Fibroblast of skin of scalp (primary cell): ENCODE measurements around the gene TMEM229B.
"Not testable (repeated sequence)": the region's sequence is repeated elsewhere in the genome, so short reads cannot be mapped to it uniquely, and the experiment has no call there.

ENCODE experiments used
- DNase-seq: peaks from one replicate; pipeline ENCODE4 v3.0.0-alpha.2; 2013

Gene TMEM229B

GRCh38 chr14:67451667-67452066 is 36.9 kb downstream of the TMEM229B start:
- DNase-seq: not testable (repeated sequence)

DNA sequence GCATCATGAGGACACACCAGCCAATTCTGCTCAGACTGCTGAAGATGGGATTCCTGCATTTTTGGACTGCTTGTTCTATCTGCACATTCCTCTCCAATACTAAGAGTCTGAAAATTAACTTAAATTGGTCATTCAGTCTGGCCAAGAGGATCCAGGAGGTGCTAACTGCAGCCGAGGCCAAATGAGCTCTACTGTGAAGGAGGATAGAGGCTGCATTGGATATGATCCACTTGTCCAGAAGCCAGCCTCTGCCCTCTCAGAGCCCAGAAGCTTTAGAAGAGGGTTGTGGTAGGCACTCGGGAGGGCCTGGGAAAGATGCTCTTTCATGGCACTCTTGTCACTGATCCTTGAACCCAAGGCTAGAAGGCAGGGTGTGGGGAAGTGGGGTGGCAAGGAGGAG is 39.4 kb downstream of the TMEM229B start:
- no peak for DNase-seq

DNA sequence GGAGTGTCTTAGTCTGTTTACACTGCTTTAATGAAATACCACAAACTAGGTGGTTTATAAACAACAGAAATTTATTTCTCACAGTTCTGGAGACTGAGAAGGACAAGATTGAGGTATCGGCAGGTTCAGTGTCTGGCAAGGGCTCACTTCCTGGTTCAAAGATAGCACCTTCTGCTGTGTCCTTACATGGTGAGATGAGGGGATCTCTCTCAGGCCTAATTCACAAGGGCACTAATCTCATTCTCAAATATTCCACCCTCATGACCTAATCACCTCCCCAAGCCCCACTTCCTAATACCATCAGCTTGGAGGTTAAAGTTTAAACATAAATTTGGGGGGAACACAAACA is 41.5 kb downstream of the TMEM229B start:
- DNase-seq: no peak

DNA sequence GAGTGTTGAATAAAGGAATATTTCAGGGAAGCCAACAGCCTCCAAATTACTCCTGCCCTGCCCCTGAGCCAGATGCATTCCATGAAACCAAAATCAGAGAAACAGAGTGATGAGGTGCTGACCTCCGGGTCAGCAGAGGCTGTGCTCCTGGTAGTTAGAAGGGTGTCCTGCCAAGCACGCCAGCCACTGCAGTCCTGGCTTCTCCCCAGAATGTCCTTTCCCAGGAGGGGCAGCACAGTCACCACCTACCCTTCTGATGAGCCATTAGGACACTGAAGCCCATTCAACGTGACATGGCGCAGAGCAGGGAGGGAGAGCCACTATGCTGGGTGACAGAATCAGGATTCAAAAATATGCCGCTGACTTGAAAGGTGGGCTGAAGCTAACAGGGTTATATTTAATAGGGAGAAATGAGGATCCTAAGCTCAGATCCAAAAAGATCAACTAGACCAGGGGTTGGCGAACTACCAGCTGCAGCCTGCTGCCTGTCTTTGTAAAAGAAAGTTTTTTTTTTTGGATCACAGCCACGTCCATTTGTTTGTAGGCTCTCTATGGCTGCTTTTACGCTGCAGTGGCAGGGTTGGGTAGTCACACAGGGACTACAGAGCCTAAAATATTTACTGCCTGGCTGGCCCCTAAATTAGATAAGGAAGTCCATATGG is 42.0 kb downstream of the TMEM229B start:
- no peak for DNase-seq

DNA sequence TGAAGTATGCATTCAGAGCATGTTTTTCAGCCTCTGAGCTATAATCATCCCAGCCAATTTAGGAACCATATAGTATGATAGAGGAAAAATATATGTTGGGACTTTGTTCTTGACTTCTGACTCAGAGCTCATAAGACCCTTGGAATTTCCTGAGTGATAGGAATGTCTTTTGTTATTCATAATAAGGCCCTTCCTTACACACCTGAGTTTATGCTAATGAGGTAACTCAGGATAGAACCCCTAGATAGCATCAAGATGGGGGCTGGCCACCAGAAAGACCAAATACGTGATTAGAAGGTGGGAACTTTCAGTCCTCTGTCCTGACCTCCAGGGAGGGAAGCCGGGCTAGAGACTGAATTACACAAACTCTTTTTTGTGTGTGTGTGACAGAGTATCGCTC is 44.1 kb downstream of the TMEM229B start:
- DNase-seq: no peak

DNA sequence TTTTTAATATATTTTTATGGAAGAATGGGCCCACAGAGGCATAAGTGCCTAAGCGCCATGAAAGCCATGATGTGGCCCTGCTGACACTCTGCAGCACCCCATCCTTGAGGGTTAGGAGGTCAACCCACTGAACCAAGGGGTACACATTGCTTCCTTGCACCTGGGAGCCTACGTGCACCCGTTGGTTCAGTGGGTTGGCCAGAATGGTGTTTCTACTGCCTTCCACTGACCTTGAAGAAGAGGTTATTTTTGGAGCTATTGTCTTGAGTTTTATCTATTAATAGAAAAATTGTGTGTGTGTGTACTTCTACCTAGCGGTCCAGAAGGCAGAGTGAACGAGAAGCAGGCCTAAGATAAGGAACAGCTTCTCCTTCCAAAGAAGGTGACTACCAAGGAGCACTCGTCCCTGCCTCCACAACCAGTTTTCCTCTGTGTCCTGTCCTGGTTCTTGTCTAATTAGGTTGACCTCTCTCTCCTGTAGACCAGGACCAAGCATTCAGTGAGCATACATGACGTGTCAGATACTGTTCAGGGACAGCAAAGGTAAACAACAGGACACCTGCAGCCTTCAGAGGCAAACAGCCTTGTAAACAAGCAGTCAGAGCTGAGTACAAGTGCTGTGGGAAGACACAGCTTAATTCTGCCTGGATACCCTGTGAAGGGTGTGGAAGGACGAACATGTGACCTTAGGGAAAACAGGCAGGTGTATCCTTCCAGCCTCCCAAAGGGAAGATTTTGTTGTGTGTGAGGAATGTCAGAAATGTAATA is 46.2 kb downstream of the TMEM229B start:
- no peak for DNase-seq

DNA sequence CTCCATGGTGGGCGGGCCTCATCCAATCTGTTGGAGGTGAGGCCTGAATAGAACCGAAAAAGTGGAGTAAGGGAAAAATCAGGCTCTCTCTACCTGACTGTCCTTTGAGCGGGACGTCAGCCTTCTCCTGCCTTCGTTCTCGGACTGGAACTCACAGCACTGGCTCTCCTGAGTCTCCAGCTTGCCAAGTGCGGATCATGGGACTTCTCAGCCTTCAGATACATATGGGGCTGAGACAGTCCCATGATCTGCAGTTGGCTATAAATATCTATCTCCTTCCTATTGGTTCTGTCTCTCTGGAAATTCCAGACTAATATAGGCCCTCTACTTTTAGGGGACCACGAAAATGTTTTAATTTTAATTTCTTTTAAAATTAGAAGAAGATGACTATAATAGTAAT is 46.8 kb downstream of the TMEM229B start:
- DNase-seq: no peak

GRCh38 chr14:67441256-67441655 is 47.3 kb downstream of the TMEM229B start:
- no peak for DNase-seq

DNA sequence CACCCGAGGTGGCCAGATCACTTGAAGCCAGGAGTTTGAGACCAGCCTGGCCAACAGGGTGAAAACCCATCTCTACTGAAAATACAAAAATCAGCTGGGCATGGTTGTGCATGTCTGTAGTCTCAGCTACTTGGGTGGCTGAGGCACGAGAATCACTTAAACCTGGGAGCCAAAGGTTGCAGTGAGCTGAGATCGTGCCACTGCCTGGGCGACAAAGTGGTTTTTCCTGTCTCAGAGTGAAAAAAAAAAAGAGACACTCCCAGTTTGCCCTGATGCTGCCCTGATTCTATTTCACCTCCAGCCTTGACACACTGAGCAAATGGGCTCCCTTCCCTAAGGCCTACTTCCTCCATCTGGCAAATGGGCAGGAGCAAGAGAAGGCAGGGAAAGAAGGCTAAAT is 48.0 kb downstream of the TMEM229B start:
- no peak for DNase-seq

GRCh38 chr14:67438969-67439368 is 49.6 kb downstream of the TMEM229B start:
- DNase-seq: no peak

DNA sequence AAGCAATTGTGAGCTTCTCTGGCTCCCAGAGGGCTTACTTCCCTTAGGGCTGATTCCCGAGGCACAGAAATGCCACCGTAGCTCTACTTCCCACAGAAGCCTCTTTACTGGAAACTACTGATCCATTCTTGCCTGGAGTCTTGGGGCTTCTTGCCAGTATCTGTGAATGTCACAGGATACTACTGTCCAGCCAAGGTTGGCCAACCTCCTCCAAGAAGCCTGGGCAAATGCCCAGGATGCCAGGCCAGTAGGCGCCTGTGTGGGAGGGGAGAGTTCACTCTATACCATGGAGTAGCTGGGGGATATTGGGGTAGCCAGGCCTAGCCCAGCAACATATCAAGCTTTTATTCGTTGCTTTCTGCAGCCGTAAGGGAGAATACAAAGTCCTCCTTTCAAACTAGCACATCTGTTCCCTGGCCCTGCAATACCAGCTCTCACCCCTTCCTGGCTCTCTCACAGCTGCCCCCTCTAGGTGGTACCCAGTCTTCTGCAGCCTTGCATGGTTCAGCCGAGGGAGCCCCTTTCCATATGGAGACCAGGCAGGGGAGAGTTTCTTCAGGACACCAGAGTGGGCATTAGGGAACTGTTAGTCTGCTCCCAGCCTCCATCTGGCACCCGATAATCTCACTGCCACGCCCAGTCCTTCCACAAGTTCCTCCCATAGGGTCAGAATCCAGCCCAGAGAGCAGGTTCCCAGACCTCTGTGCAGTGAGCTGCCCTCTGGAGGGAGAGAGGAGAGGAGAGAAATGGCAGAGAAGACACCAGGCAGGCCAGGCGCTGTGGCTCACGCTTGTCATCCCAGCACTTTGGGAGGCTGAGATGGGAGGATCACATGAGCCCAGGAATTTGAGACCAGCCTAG is 52.3 kb downstream of the TMEM229B start:
- DNase-seq: no peak

DNA sequence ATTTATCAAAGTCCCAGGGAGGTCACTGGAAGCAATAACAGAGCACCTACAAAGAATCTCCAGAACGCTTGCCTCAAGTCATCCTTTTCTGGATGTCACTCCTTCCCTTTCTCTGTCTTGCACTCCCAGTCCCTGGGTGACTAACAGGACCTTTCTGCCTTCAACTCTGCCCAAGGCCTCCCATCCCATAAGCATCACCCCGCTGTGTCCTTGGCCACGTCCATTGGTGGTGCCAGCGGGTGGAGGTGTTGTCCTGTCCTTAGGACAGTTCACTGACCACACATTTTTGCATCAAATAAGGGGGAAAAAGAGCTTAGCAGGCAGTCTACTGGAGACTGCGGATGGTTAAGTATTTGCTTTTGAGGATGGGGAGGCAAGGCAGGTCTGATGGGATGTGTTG is 52.9 kb downstream of the TMEM229B start:
- DNase-seq: no peak

- no peak for DNase-seq
Measured at GRCh38 chr14:67432050-67432564, 56.4 kb downstream of the TMEM229B start.

GRCh38 chr14:67429510-67430205 is 58.9 kb downstream of the TMEM229B start:
- DNase-seq: no peak

- DNase-seq: no peak
Measured at GRCh38 chr14:67428501-67429031, 60.0 kb downstream of the TMEM229B start.

- peak; percentile 80 for DNase-seq
Measured at GRCh38 chr14:67426983-67427606, 61.4 kb downstream of the TMEM229B start.

- DNase-seq: no peak
Measured at GRCh38 chr14:67426161-67426560, 62.4 kb downstream of the TMEM229B start.

- DNase-seq: no peak
Measured at GRCh38 chr14:67425608-67426007, 62.9 kb downstream of the TMEM229B start.

- no peak for DNase-seq
Measured at GRCh38 chr14:67424539-67424938, 64.0 kb downstream of the TMEM229B start.

DNA sequence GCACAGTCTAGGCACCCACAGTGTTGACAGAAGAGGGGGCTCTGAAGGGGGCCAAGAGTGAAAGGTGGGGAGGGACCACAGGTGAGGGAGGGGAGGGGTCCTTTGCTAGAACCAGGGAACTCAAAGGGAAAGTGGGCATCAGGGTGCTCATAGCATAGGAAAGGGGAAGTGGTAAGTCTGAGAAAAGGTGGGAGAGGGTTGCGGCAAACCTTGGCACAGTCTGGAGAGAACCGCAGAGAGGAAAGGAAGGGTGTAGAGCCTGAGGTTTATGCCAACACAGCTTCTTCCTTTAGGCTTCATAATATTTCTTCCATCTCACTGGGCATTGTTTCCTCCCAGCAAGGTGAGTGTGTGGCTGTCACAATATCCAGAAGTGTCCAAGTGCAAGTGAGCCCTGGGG is 65.1 kb downstream of the TMEM229B start:
- no peak for DNase-seq

DNA sequence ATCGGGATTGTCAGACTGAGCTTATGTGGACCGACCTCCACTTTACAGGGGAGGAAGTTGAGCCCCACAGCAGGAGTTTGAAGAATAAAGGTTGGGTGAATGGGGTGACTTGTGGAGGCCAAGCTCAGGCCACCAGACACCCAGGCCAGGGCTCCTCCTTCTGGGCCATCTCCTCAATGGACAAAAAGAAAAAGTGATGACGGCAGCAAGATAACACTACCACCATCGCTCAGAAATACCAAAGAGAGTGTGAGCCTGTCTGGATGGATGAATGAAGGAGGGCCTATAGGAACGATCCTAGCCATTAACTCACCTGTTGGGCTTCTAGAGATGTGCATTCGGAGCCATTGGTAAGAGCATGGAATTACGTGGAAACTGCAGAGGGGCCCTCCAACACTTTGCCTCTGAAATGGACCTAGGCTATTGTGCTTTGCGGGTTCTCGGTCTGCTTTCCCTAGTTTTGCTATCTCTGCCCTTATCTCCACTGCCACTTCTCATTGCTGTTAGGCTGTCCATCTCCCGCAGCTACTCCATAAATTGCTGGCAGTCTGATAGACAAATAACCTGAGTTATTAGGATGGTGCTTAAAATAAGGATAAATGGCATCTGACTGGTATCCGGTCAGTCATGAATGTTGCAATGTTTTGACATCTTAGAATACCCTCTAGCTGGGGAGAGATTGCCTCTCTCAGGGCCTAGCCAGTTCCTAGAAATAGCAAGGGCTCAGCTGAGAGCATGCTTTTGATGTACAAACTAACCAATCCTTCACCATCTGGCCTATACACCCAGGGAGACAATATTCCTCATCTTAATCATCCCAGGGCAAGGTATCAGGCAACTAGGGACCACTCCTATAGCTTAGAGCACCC is 66.9 kb downstream of the TMEM229B start:
- DNase-seq: no peak
